NB4 (cell line): ENCODE data around the gene TMEM69.
"Not testable (repeated sequence)": the region's sequence is repeated elsewhere in the genome, so short reads cannot be mapped to it uniquely, and the experiment has no call there.

Experiments used
- MYC ChIP-seq: IDR thresholded peaks from 2 replicates; pipeline ENCODE4 v1.6.1; 2011; ENCODE audit warnings: low read depth, low read length
- POLR2A ChIP-seq: IDR thresholded peaks from 2 replicates; pipeline ENCODE4 v1.6.1; 2011; ENCODE audit warnings: mild to moderate bottlenecking; ENCODE audit not compliant: insufficient read length; ENCODE audit errors: extremely low read depth
- TF ChIP-seq, protein P1 (sequence below): IDR thresholded peaks from one replicate; pipeline ENCODE4 v1.5.1; 2012; ENCODE audit warnings: low read depth, low read length

DNA sequence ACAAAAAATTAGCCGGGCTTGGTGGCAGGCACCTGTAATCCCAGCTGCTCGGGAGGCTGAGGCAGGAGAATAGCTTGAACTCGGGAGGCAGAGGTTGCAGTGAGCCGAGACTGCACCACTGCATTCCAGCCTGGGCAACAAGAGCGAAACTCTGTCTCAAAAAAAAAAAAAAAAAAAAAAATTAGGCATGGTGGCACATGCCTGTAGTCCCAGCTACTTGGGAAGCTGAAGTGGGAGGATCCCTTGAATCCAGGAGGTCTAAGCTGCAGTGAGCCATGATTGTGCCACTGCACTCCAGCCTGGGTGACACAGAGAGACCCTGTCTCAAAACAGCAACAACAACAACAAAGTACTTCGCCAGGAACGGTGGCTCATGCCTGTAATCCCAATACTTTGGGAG lies 11.4 kb upstream of the TMEM69 start:
- TF ChIP-seq, protein P1, sequence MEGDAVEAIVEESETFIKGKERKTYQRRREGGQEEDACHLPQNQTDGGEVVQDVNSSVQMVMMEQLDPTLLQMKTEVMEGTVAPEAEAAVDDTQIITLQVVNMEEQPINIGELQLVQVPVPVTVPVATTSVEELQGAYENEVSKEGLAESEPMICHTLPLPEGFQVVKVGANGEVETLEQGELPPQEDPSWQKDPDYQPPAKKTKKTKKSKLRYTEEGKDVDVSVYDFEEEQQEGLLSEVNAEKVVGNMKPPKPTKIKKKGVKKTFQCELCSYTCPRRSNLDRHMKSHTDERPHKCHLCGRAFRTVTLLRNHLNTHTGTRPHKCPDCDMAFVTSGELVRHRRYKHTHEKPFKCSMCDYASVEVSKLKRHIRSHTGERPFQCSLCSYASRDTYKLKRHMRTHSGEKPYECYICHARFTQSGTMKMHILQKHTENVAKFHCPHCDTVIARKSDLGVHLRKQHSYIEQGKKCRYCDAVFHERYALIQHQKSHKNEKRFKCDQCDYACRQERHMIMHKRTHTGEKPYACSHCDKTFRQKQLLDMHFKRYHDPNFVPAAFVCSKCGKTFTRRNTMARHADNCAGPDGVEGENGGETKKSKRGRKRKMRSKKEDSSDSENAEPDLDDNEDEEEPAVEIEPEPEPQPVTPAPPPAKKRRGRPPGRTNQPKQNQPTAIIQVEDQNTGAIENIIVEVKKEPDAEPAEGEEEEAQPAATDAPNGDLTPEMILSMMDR: not testable (repeated sequence)
- not testable (repeated sequence) for TF ChIP-seq MYC, POLR2A
